ENCODE data around the gene AUTS2.

AUTS2 gene

DNA sequence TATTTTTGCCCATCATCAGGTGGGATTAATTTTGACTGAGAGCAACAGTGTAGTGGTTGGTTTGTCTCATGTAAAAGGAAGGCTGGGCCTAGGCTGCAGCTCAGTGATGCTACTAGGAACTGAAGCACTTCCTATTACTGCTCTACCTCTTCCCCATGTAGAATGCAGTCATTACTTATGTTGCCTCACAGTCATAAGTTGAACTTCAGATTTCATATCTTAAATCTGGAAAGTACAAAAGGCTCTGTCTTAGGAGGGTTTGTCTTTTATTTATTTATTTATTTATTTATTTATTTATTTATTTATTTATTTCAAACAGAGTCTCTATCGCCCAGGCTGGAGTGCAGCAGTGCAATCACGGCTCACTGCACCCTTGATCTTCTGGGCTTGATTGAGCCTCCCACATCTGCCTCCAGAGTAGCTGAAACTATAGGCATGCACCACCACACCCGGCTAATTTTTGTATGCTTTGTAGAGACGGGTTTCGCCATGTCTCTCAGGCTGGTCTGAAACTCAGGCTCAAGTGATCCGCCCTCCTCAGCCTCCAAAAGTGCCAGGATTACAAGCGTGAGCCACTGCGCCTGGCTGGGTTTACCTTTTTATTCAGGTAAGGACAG lies 812.0 kb downstream of the AUTS2 start (continued):
- TF ChIP-seq PRDM2 (tag by site-specific recombination; IDR thresholded peaks at IDR 0.05; ENCODE audit: borderline replicate concordance) (no peak), ZNF324 (tag by site-specific recombination; IDR thresholded peaks at IDR 0.05) (no peak), ELK4 (IDR thresholded peaks at IDR 0.05; ENCODE audit: borderline replicate concordance, low read depth, low read length) (no peak), ZFP41 (tag by site-specific recombination; IDR thresholded peaks at IDR 0.05; ENCODE audit: borderline replicate concordance) (no peak)
- TF ChIP-seq, protein P1, sequence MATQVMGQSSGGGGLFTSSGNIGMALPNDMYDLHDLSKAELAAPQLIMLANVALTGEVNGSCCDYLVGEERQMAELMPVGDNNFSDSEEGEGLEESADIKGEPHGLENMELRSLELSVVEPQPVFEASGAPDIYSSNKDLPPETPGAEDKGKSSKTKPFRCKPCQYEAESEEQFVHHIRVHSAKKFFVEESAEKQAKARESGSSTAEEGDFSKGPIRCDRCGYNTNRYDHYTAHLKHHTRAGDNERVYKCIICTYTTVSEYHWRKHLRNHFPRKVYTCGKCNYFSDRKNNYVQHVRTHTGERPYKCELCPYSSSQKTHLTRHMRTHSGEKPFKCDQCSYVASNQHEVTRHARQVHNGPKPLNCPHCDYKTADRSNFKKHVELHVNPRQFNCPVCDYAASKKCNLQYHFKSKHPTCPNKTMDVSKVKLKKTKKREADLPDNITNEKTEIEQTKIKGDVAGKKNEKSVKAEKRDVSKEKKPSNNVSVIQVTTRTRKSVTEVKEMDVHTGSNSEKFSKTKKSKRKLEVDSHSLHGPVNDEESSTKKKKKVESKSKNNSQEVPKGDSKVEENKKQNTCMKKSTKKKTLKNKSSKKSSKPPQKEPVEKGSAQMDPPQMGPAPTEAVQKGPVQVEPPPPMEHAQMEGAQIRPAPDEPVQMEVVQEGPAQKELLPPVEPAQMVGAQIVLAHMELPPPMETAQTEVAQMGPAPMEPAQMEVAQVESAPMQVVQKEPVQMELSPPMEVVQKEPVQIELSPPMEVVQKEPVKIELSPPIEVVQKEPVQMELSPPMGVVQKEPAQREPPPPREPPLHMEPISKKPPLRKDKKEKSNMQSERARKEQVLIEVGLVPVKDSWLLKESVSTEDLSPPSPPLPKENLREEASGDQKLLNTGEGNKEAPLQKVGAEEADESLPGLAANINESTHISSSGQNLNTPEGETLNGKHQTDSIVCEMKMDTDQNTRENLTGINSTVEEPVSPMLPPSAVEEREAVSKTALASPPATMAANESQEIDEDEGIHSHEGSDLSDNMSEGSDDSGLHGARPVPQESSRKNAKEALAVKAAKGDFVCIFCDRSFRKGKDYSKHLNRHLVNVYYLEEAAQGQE (tag by site-specific recombination; IDR thresholded peaks at IDR 0.05), result 0 out of 2 replicates have a peak, but pooled peaks have one; percentile 40

- Histone ChIP-seq H3K4me3 (ENCODE audit: low read depth, low read length) (no peak overlapping the region), H3K36me3 (ENCODE audit: control insufficient read depth in 2 of 2, insufficient read depth in 1 of 2, low read length in 2 of 2) (no peaks in the 10 kb centered on the region), H3K4me1 (ENCODE audit: control insufficient read depth, insufficient read depth, low read length) (no peaks in the 10 kb centered on the region), H3K27ac (ENCODE audit: extremely low read depth, low read depth, low read length) (no peak overlapping the region), H3K9me3 (ENCODE audit: control insufficient read depth, insufficient read depth, low read depth, low read length) (no peaks in the 10 kb centered on the region)
- POLR2A ChIA-PET, result no interaction called here
- CTCF ChIA-PET, result interaction anchor here (0.6 kb wide), 1 partner anchor 11 kb away, joined by 6 read pairs; no protein-coding TSS in a partner anchor
- TF ChIP-seq ZEB2 (tag by site-specific recombination; IDR thresholded peaks at IDR 0.05) (no peak), ZSCAN18 (tag by site-specific recombination; IDR thresholded peaks at IDR 0.05) (no peak), ZNF26 (tag by site-specific recombination; IDR thresholded peaks at IDR 0.05) (no peak), ZNF610 (tag by site-specific recombination; IDR thresholded peaks at IDR 0.05; ENCODE audit: borderline replicate concordance) (no peak), RBAK (tag by site-specific recombination; IDR thresholded peaks at IDR 0.05) (no peak), BCL11A (tag by site-specific recombination; IDR thresholded peaks at IDR 0.05; ENCODE audit: low read depth) (no peak), ZSCAN30 (tag by site-specific recombination; IDR thresholded peaks at IDR 0.05) (no peak), ZNF530 (tag by site-specific recombination; IDR thresholded peaks at IDR 0.05; ENCODE audit: low read depth) (no peak), ZNF2 (tag by site-specific recombination; IDR thresholded peaks at IDR 0.05) (no peak), ZNF561 (tag by site-specific recombination; IDR thresholded peaks at IDR 0.05; ENCODE audit: borderline replicate concordance) (no peak)
- TF ChIP-seq, protein P2, sequence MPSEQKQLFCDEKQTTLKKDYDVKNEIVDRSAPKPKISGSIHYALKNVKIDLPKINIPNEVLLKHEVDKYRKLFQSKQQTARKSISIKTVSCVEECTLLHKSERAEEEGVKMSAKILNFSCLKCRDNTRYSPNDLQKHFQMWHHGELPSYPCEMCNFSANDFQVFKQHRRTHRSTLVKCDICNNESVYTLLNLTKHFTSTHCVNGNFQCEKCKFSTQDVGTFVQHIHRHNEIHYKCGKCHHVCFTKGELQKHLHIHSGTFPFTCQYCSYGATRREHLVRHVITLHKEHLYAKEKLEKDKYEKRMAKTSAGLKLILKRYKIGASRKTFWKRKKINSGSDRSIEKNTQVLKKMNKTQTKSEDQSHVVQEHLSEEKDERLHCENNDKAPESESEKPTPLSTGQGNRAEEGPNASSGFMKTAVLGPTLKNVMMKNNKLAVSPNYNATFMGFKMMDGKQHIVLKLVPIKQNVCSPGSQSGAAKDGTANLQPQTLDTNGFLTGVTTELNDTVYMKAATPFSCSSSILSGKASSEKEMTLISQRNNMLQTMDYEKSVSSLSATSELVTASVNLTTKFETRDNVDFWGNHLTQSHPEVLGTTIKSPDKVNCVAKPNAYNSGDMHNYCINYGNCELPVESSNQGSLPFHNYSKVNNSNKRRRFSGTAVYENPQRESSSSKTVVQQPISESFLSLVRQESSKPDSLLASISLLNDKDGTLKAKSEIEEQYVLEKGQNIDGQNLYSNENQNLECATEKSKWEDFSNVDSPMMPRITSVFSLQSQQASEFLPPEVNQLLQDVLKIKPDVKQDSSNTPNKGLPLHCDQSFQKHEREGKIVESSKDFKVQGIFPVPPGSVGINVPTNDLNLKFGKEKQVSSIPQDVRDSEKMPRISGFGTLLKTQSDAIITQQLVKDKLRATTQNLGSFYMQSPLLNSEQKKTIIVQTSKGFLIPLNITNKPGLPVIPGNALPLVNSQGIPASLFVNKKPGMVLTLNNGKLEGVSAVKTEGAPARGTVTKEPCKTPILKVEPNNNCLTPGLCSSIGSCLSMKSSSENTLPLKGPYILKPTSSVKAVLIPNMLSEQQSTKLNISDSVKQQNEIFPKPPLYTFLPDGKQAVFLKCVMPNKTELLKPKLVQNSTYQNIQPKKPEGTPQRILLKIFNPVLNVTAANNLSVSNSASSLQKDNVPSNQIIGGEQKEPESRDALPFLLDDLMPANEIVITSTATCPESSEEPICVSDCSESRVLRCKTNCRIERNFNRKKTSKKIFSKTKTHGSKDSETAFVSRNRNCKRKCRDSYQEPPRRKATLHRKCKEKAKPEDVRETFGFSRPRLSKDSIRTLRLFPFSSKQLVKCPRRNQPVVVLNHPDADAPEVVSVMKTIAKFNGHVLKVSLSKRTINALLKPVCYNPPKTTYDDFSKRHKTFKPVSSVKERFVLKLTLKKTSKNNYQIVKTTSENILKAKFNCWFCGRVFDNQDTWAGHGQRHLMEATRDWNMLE (tag by site-specific recombination; conservative IDR thresholded peaks at IDR 0.05; ENCODE audit: low read depth), result no peak
Observed at GRCh38 chr7:70414368-70414767, 816.1 kb downstream of the AUTS2 start.
